ENCODE results near the gene P4HA3.

GRCh38 chr11:74232311-74232950 is 79.0 kb downstream of the P4HA3 start:
- no peak for TF ChIP-seq CTCF (IDR thresholded peaks at IDR 0.05)
- TF ChIP-seq EP300 (IDR thresholded peaks at IDR 0.05), result no peak

Measured in esophagus muscularis mucosa (tissue), 3 donors.